Fibroblast of lung (primary cell): ENCODE results near the gene POU2F2.

Source experiments
- CTCF ChIP-seq, 2 donors: IDR thresholded peaks in 1 of 2; conservative IDR thresholded peaks in 1 of 2; 1 replicate in 1 of 2; 2 replicates in 1 of 2; pipeline ENCODE4 v1.5.1; 2011 to 2012; ENCODE audit warnings: low read length in 2 of 2, control low read depth in 1 of 2, inconsistent platforms in 1 of 2, low read depth in 1 of 2, mild to moderate bottlenecking in 1 of 2
- EZH2 ChIP-seq: IDR thresholded peaks from 2 replicates; pipeline ENCODE4 v1.5.1; 2012; ENCODE audit warnings: low read length, control low read depth, mild to moderate bottlenecking; ENCODE audit errors: missing control alignments

GRCh38 chr19:42126574-42126973 lies 5.7 kb downstream of the POU2F2 start:
- TF ChIP-seq CTCF (conservative IDR thresholded peaks at IDR 0.05 in 1 of 2, IDR thresholded peaks at IDR 0.05 in 1 of 2; ENCODE audit: low read depth in 1 of 2, low read length in 2 of 2) (no peak), EZH2 (no peak)
